Fibroblast of villous mesenchyme (primary cell): Measurements from ENCODE around the gene LRPPRC. TPM values are rescaled to one million over a fixed set of nuclear protein-coding genes. Genes with fewer than 3 reads are reported as not detected.

Experiments used
- DNase-seq: peaks from one replicate; pipeline ENCODE4 v3.0.0-alpha.2; 2010; ENCODE audit warnings: low read depth
- H3K4me3 ChIP-seq: 2 replicates; pipeline ENCODE4 v1.5.1; 2011; ENCODE audit warnings: low read depth, mild to moderate bottlenecking, low read length
- CTCF ChIP-seq: IDR thresholded peaks from 2 replicates; pipeline ENCODE4 v1.5.1; 2012; ENCODE audit warnings: low read depth, mild to moderate bottlenecking, low read length; ENCODE audit not compliant: insufficient read depth
- small RNA-seq: library from RNA; depleted of rRNA; stranded (forward); fragments of <200 nt; gene quantifications from one replicate; pipeline ENCODE3, GENCODE V24; 2012
- total RNA-seq: library from RNA; depleted of rRNA; stranded (reverse); fragments of >200 nt; gene quantifications from 2 replicates; pipeline ENCODE4 v1.2.3, GENCODE V29; 2012

Gene LRPPRC
- total RNA-seq, 1 donor: 63.9 TPM

- TF ChIP-seq CTCF: no peak
- DNase-seq: no peak
- no peak overlapping the region for H3K4me3 ChIP-seq
Observed at GRCh38 chr2:43837033-43837432, 158.8 kb downstream of the LRPPRC start.

Small RNAs within 50 kb of the gene (small RNA-seq; reads per million reads assigned to genes)
- gene RN7SL455P (not detected), gene RNU6-1048P (not detected)

Other genes starting within 250 kb of the LRPPRC start
- gene DYNC2LI1, start 221.9 kb downstream of the LRPPRC start, total RNA-seq: 17.4 and 28.9 TPM in 2 replicates
- gene ABCG5, start 157.2 kb downstream of the LRPPRC start, total RNA-seq: not detected in 2 replicates
- gene ABCG8, start 157.0 kb downstream of the LRPPRC start, total RNA-seq: not detected in 2 replicates
- 20.6 and 25.9 TPM in 2 replicates for gene PPM1B, start 172.9 kb upstream of the LRPPRC start, total RNA-seq